VCaP (cell line): ENCODE results near the gene CCL22.

ENCODE experiments used
- H3K27ac ChIP-seq: fragments of 450-650 bp; 2 replicates; pipeline ENCODE4 v1.5.1; 2017
- CTCF ChIP-seq: fragments of 450-650 bp; conservative IDR thresholded peaks from 2 replicates; pipeline ENCODE4 v1.5.1; 2017; ENCODE audit warnings: mild to moderate bottlenecking, moderate library complexity

CCL22 gene

GRCh38 chr16:57319646-57320045 lies 38.9 kb upstream of the CCL22 start:
- TF ChIP-seq CTCF, result no peak
- no peak overlapping the region for H3K27ac ChIP-seq

GRCh38 chr16:57324749-57325148 lies 33.8 kb upstream of the CCL22 start:
- H3K27ac ChIP-seq, result no peak overlapping the region
- no peak for TF ChIP-seq CTCF

- no peak for TF ChIP-seq CTCF
- H3K27ac ChIP-seq, result no peak overlapping the region
Observed at GRCh38 chr16:57325458-57325857, 33.1 kb upstream of the CCL22 start.

- TF ChIP-seq CTCF, result no peak
- H3K27ac ChIP-seq, result no peak overlapping the region
Observed at GRCh38 chr16:57329718-57330327, 28.8 kb upstream of the CCL22 start.

GRCh38 chr16:57331355-57331754 lies 27.2 kb upstream of the CCL22 start:
- TF ChIP-seq CTCF, result no peak
- no peak overlapping the region for H3K27ac ChIP-seq

- no peak overlapping the region for H3K27ac ChIP-seq
- no peak for TF ChIP-seq CTCF
Observed at GRCh38 chr16:57333402-57333801, 25.2 kb upstream of the CCL22 start.

- H3K27ac ChIP-seq, result no peak overlapping the region
- TF ChIP-seq CTCF, result no peak
Observed at GRCh38 chr16:57335366-57335765, 23.2 kb upstream of the CCL22 start.
